RWPE1 (cell line): ENCODE measurements around the gene CDKN2A.
A peak's percentile ranks its signal among the peaks of the same experiment; 100 is the strongest.
"Not testable (repeated sequence)": the region's sequence is repeated elsewhere in the genome, so short reads cannot be mapped to it uniquely, and the experiment has no call there.

Experiments used
- CTCF ChIA-PET: fragments of 350-600 bp; sonication (Branson Sonifier 250); formaldehyde crosslinking; extraction: SDS; loops from one replicate; lab custom pipeline; 2021; lab: Yijun Ruan, JAX
- POLR2A ChIA-PET: fragments of 400-600 bp; formaldehyde crosslinking; extraction: SDS; loops from one replicate; lab custom pipeline; 2020; ENCODE audit warnings: antibody characterized with exemption; ENCODE audit not compliant: low non-redundant PET; lab: Yijun Ruan, JAX
- DNase-seq: peaks from one replicate; pipeline ENCODE4 v3.0.0; 2012; ENCODE audit warnings: low spot score
- H3K27ac ChIP-seq: fragments of 450-650 bp; 2 replicates; pipeline ENCODE4 v1.5.1; 2017
- CTCF ChIP-seq: fragments of 450-650 bp; conservative IDR thresholded peaks from 2 replicates; pipeline ENCODE4 v1.5.1; 2017; ENCODE audit warnings: low read depth, mild to moderate bottlenecking

CDKN2A gene

DNA sequence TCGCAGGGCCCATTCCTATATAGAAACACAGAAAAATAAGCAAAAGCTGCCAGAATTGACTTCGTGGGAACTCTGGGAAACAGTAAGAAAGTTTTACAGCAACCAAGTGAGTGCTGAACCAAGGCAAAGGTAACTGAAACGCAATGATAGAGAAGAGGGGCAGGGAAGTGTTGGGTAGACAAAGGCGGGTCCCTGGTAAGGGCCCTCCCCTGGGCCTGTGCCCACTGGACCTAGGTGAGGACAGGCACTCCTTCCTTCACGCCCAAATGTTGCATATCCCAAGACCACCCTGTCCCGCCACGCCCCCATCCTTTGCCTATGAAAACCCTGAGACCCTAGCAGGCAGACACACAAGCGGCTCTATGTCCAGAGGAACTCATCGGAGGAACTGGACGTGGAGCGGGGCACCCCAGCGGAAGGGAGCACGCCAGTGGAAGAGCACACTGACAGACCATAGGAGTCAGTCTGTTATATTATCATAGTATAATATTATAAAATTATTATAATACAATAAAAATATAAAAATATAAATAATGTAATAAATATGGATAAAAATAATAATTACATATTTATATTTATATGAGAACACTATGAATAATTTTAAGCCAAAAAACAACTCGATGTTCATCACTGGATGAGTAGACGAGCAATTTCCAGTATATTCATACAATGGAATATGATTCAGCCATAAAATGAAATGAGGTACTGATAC, 27.9 kb downstream of the CDKN2A start:
- POLR2A ChIA-PET = no interaction called here
- CTCF ChIA-PET = interaction anchor here (0.5 kb wide), 1 partner anchor 183 kb away, joined by 3 read pairs; no protein-coding TSS in a partner anchor
- no peak for DNase-seq
- no peak for TF ChIP-seq CTCF
- H3K27ac ChIP-seq = no peak overlapping the region

GRCh38 chr9:21965401-21965951, 28.7 kb downstream of the CDKN2A start:
- TF ChIP-seq CTCF = no peak
- peak overlapping the region; percentile 31 for H3K27ac ChIP-seq
- ChIA-PET CTCF (interaction anchor here (0.5 kb wide), 1 partner anchor 183 kb away, joined by 3 read pairs; no protein-coding TSS in a partner anchor), POLR2A (no interaction called here)
- no peak for DNase-seq

DNA sequence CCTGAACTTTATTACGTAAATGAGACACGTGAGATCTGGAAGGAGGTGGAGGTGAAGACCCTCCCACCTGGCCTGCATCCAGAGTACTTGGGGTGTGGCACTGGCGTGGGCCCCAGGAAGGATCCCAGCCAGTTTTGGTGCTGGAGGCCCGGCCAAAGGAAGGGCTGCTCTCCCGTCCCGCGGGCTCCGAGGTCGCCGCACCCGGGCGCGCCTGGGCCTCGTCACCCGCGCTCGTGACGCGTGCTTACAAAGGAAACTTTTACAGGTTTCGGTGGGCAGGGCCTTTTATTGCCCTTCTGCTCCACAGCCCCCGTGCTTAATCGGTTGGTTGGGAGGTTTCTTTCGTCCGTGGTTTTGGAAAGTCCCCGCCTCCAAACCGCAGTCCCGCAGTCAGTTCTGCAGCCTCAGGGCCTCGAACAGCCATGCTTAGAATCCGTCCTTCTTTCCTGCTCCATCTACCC, 29.2 kb downstream of the CDKN2A start:
- DNase-seq = no peak
- no peak for TF ChIP-seq CTCF
- CTCF ChIA-PET = no interaction called here
- peak overlapping the region; percentile 31 for H3K27ac ChIP-seq
- POLR2A ChIA-PET = no interaction called here

DNA sequence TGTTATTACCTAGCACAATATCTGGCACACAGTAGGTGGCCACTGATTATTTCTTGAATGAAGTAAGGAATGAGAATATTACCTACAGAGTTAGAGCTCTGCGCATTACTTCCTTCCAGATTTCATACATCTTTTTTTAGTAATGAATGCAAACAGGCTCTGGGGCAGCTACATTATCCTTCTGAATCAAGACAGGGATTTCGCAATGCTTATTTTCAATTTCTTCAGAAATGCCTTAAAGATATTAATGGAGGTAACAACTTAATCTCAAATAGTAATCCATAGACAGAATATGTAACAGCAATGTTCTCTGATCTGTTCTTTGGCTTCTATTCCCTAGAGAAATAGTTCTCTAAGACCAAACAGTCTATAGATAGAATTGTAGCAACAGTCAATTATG, 32.6 kb downstream of the CDKN2A start:
- no peak for TF ChIP-seq CTCF
- ChIA-PET CTCF (interaction anchor here (0.6 kb wide), 2 partner anchors 211 to 292 kb away, joined by 3 to 4 read pairs; no protein-coding TSS in a partner anchor), POLR2A (no interaction called here)
- DNase-seq = no peak
- H3K27ac ChIP-seq = no peak overlapping the region

GRCh38 chr9:21959268-21959667, 34.9 kb downstream of the CDKN2A start:
- DNase-seq, POLR2A ChIA-PET, H3K27ac ChIP-seq: not testable (repeated sequence)
- CTCF ChIA-PET = interaction anchor here (0.6 kb wide), 1 partner anchor 515 kb away, joined by 3 read pairs; no protein-coding TSS in a partner anchor

DNA sequence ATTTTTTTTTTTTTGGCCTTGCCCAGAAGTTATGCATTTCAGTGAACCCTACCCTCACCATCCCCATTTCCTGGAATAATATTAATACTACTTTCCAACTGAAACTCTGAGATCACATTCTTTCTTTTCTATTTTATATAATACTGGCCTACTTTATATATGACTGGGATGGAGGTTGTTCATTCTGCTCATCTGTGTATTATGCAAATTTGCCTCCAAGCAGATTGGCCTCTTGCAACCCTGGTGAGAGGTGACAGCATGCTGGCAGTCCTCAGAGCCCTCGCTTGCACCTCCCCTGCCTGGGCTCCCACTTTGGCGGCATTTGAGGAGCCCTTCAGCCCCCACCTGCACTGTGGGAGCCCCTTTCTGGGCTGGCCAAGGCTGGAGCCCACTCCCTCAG, 35.4 kb downstream of the CDKN2A start:
- POLR2A ChIA-PET = no interaction called here
- TF ChIP-seq CTCF = no peak

DNA sequence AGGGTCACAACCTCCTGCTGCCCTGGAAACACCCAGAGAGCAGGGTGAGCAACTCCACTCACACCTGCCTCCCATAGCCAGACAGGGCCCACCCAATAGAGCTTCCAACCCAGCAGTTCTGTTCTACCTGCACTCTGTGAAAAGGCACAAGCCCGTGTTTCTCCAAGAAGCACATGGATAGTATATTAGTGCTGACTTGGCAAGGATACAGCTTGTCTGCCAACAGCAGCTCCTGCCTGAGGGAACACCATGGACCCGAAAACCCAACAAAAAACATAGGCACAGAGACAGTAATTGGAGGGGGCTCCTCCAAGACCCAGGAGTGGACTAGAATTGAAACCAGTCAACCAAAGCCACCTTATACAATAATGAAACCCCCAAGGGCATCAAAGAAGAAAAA, 48.6 kb downstream of the CDKN2A start:
- no peak for DNase-seq
- TF ChIP-seq CTCF = no peak
- no peak overlapping the region for H3K27ac ChIP-seq
- ChIA-PET CTCF (no interaction called here), POLR2A (no interaction called here)

More for the DNA sequence above, 35.4 kb downstream of the CDKN2A start:
- no peak for DNase-seq
- H3K27ac ChIP-seq = no peak overlapping the region
- CTCF ChIA-PET = interaction anchor here (0.6 kb wide), 1 partner anchor 514 kb away, joined by 3 read pairs; no protein-coding TSS in a partner anchor
